Ureter (tissue), 1 donor: Measurements from ENCODE around the gene PEX7. TPM values are rescaled to one million over a fixed set of nuclear protein-coding genes. Genes with fewer than 3 reads are reported as not detected.
"Not testable (repeated sequence)": the region's sequence is repeated elsewhere in the genome, so short reads cannot be mapped to it uniquely, and the experiment has no call there.

Experiments
- DNase-seq: peaks from one replicate; pipeline ENCODE4 v3.0.0-alpha.2; 2020; ENCODE audit warnings: low spot score
- total RNA-seq: library from RNA; stranded (reverse); gene quantifications from one replicate; pipeline ENCODE4 v1.2.4, GENCODE V29; 2023
- donor health status: DM: yes; HTN: yes; CAD: no.

PEX7 gene
- total RNA-seq, 1 donor from 2014 or later = 10.7 TPM

GRCh38 chr6:136950436-136951126 is 128.2 kb downstream of the PEX7 start:
- no peak for DNase-seq

GRCh38 chr6:136952714-136953260 is 130.4 kb downstream of the PEX7 start:
- no peak for DNase-seq

DNA sequence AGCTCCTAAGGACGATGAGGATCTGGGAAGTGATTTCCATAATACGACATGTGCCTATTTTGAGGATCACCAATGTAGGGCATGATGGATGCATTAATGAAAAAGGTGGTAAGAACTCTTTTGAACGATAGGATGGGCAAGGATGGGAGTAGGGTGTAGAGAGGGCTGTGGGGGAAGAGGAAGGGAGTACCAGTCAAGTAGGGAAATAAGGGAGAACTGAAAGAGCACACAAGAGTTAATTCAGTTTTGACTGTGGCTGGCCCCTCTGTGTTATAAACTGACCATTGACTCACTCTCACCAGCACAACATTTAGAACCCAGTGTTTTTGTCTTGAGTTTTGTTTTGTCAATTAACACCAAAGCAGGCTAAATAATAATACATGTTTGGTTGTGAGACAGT is 132.7 kb downstream of the PEX7 start:
- DNase-seq = no peak

DNA sequence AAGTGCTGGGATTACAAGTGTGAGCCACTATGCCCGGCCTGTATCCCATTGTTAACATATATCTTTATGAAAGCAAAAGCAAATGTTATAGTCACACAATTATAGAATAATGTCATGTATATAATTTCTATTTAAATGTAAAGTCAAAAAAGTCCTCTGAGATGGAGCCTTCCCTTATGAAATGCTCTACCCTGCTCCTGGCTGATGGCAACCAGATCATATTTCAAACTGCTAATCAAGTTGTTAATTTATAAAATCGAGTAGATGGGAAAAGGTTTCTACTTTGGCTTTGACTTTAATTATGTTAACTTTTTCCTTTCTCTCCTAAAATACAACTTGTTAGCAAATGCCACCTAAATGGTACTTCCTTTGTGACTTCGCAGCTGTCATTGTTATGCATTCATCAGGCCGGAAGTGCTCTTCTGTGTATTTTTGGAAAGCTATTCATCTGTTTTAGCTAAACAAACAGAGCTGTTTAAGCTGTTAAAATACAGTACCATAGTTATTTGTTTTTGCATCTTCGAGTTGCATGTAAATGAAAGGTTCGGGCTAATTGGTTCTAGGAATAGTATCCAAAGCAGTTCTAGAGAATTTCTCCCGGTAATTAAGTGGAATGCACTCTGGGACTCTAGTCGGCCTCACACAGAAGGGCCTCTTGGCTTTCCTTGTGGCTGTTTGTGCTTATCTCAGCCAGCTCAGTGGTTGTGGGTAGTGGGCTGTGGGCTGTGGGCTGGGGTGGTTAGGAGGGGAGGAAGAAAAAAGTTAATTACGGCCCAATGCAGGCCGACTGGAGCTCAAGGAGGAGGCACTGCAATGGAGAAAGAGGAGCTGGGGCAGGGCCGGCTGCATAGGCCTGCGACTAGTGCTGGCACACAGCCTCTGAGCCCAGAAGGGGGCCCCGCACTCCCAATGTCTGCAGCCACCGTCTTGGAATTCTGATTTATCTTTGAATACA is 134.5 kb downstream of the PEX7 start:
- no peak for DNase-seq

DNA sequence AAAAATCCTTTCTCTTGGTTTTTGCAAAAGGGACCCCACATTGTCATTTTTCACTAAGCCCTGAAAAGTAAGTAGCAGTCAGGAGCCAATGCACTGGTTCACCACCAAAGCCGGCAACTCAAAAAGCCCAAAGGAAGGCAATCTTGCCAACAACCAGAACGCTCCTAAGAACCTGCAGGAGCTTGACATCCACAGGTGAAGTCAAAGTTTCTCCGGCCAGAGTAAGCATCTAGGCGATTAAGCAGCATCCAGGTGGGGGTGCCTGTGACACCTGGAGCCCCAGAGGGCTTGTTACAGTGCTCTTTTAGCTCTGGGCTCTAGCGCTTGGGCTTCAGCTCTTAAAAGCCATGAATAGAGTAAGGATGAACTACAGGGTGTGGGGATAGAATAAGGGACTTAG is 135.8 kb downstream of the PEX7 start:
- no peak for DNase-seq

DNA sequence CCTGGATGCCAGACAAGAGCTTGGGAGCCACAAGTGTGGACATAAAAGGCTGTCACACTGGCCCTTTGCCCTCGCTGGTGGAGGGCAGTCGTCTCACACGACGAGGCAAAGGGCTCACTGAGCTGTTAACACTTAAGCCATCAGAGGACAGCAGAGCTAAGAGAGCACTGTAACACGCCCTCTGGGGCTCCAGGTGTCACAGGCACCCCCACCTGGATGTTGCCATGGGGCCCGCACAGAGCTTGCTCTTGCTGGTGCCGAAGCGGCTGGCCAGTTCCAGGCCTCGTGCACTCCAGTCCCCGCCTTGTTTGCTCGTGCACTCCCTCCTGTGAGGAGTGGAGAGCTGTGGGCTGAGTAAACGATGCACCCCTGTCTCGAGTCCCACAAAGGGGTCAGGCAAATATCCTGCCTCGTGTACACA is 137.1 kb downstream of the PEX7 start:
- DNase-seq = no peak

GRCh38 chr6:136959935-136960334 is 137.5 kb downstream of the PEX7 start:
- DNase-seq = not testable (repeated sequence)

- no peak for DNase-seq
These were observed 138.4 kb downstream of the PEX7 start for GRCh38 chr6:136960781-136961180.

- DNase-seq = no peak
These were observed 139.5 kb downstream of the PEX7 start for GRCh38 chr6:136961848-136962247.

- DNase-seq = no peak
These were observed 140.3 kb downstream of the PEX7 start for GRCh38 chr6:136962661-136963060.

- DNase-seq = no peak
These were observed 140.9 kb downstream of the PEX7 start for GRCh38 chr6:136963259-136963658.

Other genes starting within 250 kb of the PEX7 start
- gene MAP3K5, start 30.1 kb upstream of the PEX7 start, total RNA-seq = 54.6 TPM
- not detected for gene SLC35D3, start 99.7 kb downstream of the PEX7 start, total RNA-seq
- 39.5 TPM for gene IL20RA, start 222.4 kb downstream of the PEX7 start, total RNA-seq